HG02840 (cell line): Measurements from ENCODE around the gene SPCS2.
"Not testable (repeated sequence)": the region's sequence is repeated elsewhere in the genome, so short reads cannot be mapped to it uniquely, and the experiment has no call there.

Source experiments
- ATAC-seq: cut with Tn5 transposase; IDR thresholded peaks from one replicate; pipeline ENCODE4 v1.9.1; 2021; ENCODE audit warnings: mild to moderate bottlenecking, moderate library complexity, moderate number of reproducible peaks; ENCODE audit not compliant: unreplicated experiment, low FRiP score

SPCS2 gene

GRCh38 chr11:74990941-74991340 is 41.9 kb downstream of the SPCS2 start:
- no peak for ATAC-seq

- no peak for ATAC-seq
These were observed 43.8 kb downstream of the SPCS2 start for GRCh38 chr11:74992852-74993251.

- no peak for ATAC-seq
These were observed 51.9 kb downstream of the SPCS2 start for GRCh38 chr11:75000975-75001354.

GRCh38 chr11:75001686-75002085 is 52.6 kb downstream of the SPCS2 start:
- no peak for ATAC-seq

- no peak for ATAC-seq
These were observed 53.5 kb downstream of the SPCS2 start for GRCh38 chr11:75002516-75002915.

DNA sequence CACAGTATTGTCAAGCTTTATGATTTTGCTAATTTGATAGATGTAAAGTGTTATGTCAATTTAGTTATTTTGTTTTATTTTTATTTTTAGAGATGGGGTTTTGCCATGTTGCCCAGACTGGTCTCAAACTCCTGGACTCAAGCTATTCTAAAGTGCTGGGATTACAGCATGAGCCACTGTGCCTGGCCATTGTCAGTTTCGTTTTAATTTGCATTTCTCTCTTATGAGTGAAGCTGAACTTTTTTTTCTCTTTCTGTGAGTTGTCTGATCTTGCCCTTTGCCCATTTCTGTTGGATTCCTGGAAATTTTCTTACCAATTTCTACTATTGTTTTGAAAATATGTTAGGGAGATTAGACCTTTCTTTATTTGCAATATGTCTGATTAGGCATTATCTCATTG is 55.1 kb downstream of the SPCS2 start:
- ATAC-seq = no peak

GRCh38 chr11:75011357-75011756 is 62.3 kb downstream of the SPCS2 start:
- ATAC-seq = no peak

GRCh38 chr11:75011872-75012271 is 62.8 kb downstream of the SPCS2 start:
- no peak for ATAC-seq

GRCh38 chr11:75013051-75013450 is 64.0 kb downstream of the SPCS2 start:
- ATAC-seq = no peak

GRCh38 chr11:75014129-75014528 is 65.1 kb downstream of the SPCS2 start:
- no peak for ATAC-seq

GRCh38 chr11:75019200-75019599 is 70.1 kb downstream of the SPCS2 start:
- not testable (repeated sequence) for ATAC-seq

- not testable (repeated sequence) for ATAC-seq
These were observed 71.3 kb downstream of the SPCS2 start for GRCh38 chr11:75020328-75020727.

GRCh38 chr11:75022296-75022695 is 73.2 kb downstream of the SPCS2 start:
- ATAC-seq = peak; percentile 53

DNA sequence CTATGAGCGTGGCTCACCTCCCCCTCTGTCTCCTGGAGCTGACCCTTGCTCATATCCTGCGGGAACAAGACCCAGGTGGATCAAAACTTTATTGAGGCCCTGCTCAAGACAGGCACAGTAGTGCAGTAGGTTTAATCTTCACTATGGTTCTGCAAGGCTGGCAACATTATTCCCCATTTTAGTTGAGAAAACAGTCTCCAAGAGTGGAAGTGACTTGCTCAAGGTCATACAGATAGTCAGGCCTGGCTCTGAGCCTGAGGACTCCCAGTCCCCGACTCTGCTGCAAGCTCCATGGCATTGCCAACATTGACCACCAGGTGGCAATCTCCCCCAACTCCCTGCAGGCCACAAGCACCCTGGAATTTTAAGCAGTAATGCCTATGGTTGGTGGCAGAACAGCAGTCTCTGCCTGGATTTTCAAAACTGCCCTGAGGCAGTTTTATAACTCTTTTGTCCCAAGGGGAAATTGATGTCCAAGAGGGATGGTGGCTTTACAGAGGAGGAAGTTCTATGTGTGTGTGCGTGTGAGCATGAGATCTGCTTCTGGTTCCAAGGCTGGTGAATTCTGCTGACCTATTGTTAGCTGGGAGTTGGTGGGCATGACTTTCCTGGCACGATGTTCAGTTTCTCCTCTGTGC is 73.8 kb downstream of the SPCS2 start:
- ATAC-seq = peak; percentile 5

DNA sequence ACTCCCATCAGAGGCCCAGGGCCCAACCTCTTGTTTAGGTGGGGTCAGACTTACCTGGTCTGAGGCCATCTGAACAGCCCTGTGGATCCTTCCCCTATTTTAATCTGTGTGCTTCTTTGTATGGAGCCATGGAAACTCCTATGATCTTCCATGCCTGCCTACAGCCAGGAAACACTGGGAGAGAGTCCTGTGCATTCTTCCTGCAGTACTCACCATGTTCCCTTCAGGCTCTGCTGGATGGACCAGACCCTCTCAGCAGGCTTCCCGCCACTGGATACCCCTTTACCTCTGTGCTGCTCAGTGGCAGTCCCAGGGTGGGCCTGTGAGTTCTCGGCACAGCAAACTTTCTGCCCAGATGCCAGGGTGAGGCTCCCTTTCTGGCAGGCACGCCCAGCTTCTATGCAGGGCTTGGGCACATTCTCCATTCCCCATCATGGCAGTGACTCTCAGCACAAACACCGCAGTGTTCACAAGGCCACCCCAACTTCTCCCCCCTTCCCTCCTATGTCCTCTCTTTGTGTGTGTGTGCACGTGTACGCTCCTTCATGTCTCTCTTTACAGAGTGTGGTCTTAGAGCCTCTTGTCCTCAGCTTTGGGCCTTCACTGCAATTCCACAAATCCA is 74.5 kb downstream of the SPCS2 start:
- no peak for ATAC-seq

DNA sequence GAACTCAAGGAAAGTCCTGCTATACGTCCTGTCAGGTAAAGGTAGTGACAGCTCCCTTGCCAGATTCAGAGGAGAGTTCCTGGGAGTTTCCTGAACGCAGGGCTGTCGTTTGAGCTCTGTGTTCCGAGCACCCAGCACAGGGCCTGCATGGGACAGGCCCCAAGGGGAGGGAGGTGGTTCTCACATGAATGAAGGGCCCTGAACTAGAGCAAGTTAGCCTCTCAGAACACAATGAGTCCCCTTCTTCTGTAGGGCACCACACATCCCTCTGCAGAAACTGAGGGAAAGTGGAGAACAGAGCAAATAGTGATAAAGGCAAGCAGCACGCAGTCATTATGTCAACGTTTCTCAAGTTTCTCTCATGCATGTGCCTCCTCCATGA is 75.0 kb downstream of the SPCS2 start:
- ATAC-seq = no peak

GRCh38 chr11:75024764-75025211 is 75.7 kb downstream of the SPCS2 start:
- no peak for ATAC-seq

- ATAC-seq = no peak
These were observed 76.5 kb downstream of the SPCS2 start for GRCh38 chr11:75025561-75025960.

DNA sequence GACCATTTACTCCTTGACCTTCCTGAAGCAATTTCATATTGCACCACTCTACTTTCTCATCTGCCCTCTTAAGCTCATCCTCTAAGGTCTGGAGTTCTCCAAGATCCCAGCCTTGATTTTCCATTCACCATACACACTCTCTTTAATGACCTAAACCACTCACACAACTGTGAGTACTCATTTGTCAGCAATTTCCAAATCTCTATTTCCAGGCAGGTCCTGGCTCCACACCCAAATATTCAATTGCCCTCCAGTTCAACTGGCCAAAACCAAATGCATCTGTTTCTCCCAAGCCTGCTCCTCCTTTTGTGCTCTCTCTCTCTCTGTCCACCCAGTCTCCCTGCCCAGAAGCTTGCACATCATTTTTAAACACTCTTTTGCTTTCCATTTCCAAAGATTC is 79.3 kb downstream of the SPCS2 start:
- ATAC-seq = no peak
